Bronchial epithelial cell (primary cell): ENCODE results near the gene EFCAB13. TPM values are rescaled to one million over a fixed set of nuclear protein-coding genes. Genes with fewer than 3 reads are reported as not detected.

Source experiments
- DNase-seq: peaks from one replicate; pipeline ENCODE4 v3.0.0-alpha.2; 2010; ENCODE audit warnings: low read depth
- FAIRE-seq: peaks from 2 replicates; lab custom pipeline; 2011; peaks lifted over from hg19 to GRCh38; lab: Jason Lieb, UNC
- H3K27me3 ChIP-seq: 2 replicates; pipeline ENCODE4 v1.5.1; 2011; ENCODE audit warnings: low read length; ENCODE audit not compliant: control insufficient read depth, insufficient read depth
- H3K36me3 ChIP-seq: 2 replicates; pipeline ENCODE4 v1.5.1; 2011; ENCODE audit warnings: low read length; ENCODE audit not compliant: control insufficient read depth, insufficient read depth
- H3K4me3 ChIP-seq: 2 replicates; pipeline ENCODE4 v1.5.1; 2011; ENCODE audit warnings: mild to moderate bottlenecking, low read depth, low read length, control low read depth
- total RNA-seq: library from RNA; depleted of rRNA; stranded (reverse); fragments of >200 nt; gene quantifications from 2 replicates; pipeline ENCODE4 v1.2.1, GENCODE V29; 2014
- TF ChIP-seq, protein P1 (sequence below): IDR thresholded peaks from 2 replicates; pipeline ENCODE4 v1.5.1; 2011; ENCODE audit warnings: mild to moderate bottlenecking, moderate library complexity, low read length, control low read depth, inconsistent platforms; ENCODE audit not compliant: insufficient read depth, severe bottlenecking

The EFCAB13 gene
- total RNA-seq, 1 donor from 2014 or later, result 0.26 TPM

DNA sequence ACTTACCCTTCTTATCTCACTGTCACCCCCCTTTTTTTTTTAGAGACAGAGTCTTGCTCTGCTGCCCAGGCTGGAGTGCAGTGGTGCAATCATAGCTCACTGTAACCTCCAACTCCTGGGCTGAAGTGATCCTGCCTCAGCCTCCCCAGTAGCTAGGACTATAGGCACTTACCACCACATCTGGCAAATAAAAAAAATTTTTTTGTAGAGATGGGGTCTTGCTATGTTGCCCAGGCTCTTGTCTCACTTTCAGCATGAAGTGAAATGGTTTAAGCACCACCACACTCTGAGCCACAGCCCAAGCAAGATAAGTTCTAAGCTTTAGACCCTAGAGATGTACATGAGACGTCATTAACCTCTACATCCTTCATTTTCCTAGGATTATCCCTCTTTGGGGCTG, 34.5 kb upstream of the EFCAB13 start:
- H3K4me3 ChIP-seq, result no peak overlapping the region
- TF ChIP-seq, protein P1, sequence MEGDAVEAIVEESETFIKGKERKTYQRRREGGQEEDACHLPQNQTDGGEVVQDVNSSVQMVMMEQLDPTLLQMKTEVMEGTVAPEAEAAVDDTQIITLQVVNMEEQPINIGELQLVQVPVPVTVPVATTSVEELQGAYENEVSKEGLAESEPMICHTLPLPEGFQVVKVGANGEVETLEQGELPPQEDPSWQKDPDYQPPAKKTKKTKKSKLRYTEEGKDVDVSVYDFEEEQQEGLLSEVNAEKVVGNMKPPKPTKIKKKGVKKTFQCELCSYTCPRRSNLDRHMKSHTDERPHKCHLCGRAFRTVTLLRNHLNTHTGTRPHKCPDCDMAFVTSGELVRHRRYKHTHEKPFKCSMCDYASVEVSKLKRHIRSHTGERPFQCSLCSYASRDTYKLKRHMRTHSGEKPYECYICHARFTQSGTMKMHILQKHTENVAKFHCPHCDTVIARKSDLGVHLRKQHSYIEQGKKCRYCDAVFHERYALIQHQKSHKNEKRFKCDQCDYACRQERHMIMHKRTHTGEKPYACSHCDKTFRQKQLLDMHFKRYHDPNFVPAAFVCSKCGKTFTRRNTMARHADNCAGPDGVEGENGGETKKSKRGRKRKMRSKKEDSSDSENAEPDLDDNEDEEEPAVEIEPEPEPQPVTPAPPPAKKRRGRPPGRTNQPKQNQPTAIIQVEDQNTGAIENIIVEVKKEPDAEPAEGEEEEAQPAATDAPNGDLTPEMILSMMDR, result no peak
- H3K36me3 ChIP-seq, result no peaks in the 10 kb centered on the region
- FAIRE-seq, result no peak
- H3K27me3 ChIP-seq, result peaks cover 2% of the 10 kb centered on the region
- no peak for DNase-seq

DNA sequence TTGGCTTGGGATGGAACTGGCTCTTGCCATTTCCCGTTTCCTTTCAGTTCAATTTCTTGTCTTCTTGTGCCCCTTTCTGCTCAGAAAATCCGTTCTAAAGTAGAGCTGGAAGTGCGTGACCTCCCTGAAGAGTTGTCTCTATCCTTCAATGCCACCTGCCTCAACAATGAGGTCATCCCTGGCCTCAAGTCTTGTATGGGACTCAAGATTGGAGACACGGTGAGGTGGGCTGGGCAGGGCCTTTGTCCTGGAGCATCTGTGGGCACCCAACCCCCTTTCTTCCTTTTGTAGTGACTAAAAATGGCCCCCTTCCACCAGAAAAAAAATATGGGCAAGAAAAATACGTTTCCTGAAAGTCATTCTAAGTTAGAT, 32.9 kb upstream of the EFCAB13 start:
- H3K4me3 ChIP-seq, result no peak overlapping the region
- no peaks in the 10 kb centered on the region for H3K36me3 ChIP-seq
- FAIRE-seq (no peak), DNase-seq (no peak)
- TF ChIP-seq, protein P1, result no peak
- H3K27me3 ChIP-seq, result peaks cover 2% of the 10 kb centered on the region

DNA sequence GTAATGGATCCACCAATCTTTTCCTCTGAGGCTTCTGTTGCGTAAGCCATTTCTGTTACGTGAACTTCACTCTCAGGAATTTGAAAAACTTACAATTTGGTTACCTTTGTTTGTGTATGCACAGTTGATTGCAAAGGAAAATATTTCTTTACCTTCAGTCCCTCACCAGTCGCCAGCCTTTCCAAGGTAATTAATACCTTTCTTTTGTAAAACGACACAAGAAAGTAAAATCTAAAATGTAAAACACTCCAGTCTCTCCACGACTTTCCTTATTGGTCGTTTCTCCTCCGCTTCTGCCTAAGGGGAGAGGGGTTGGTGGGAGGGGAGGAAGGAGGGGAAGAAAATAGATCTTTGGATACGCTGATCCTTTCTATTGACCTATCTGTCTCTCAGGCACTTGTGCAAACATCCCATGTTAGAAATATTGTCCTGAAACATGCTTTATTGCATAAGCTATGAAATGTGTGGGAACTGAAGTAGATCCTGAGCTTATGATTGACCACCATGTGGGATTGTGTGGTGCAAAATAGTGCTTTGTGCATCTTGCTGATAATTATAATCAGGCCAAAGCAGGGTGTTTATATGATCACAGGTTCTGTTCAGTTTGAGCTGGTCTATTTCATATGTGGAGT, 32.4 kb upstream of the EFCAB13 start:
- TF ChIP-seq, protein P1, result no peak
- H3K4me3 ChIP-seq, result no peak overlapping the region
- DNase-seq, result peak; percentile 21
- H3K36me3 ChIP-seq, result no peaks in the 10 kb centered on the region
- no peak for FAIRE-seq
- H3K27me3 ChIP-seq, result peaks cover 2% of the 10 kb centered on the region

DNA sequence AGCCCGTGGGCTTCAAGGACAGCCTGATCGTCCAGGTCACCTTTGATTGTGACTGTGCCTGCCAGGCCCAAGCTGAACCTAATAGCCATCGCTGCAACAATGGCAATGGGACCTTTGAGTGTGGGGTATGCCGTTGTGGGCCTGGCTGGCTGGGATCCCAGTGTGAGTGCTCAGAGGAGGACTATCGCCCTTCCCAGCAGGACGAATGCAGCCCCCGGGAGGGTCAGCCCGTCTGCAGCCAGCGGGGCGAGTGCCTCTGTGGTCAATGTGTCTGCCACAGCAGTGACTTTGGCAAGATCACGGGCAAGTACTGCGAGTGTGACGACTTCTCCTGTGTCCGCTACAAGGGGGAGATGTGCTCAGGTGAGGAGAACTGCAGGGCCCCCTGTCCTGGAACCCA, 31.5 kb upstream of the EFCAB13 start:
- FAIRE-seq, result no peak
- no peak for DNase-seq
- TF ChIP-seq, protein P1, result no peak
- Histone ChIP-seq H3K36me3 (no peaks in the 10 kb centered on the region), H3K27me3 (no peaks in the 10 kb centered on the region), H3K4me3 (no peak overlapping the region)

DNA sequence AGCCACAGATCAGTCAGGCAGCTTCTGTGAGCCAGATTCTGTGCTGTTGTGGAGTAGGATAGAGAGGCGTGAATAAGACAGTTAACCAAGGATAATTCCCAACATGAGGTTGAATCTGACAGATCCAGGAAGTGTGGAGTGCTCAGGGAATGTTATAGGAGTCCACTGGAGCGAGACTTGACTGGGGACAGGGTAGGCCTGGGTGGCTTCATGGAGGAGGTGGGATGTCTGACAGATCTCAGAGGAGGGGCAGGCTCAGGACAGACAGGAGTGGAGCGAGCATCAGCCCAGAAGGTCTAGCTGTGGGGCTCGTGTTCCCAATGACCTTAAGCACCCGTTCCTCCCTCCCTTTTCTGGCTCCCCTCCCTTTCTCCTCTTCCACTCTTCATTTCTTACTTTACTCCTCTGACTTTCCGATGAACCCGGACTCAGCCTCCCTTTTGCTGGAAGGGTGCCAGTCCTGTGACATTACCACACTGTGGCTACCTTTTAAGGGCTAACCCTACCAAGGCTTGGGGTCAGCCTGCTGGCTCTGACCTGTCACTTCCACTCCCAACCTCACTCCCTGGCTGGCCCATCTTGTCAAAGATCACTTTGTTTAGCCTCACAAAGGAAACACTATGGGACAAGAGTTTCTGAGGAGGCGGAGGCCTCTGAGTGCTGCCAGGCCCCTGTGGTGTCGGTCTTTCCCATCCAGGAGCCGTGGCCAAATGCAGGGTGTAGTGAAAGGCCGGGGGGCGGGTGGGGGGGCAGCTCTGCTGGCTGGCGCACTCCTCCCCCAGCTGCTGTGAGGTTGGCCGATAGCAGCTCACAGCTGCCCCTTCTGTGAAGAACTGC, 28.5 kb upstream of the EFCAB13 start:
- Histone ChIP-seq H3K27me3 (no peaks in the 10 kb centered on the region), H3K36me3 (no peaks in the 10 kb centered on the region), H3K4me3 (no peak overlapping the region)
- TF ChIP-seq, protein P1, result no peak
- FAIRE-seq, result no peak
- no peak for DNase-seq
